Globus pallidus (tissue), 1 donor: ENCODE data around the gene MRC2.
"Not testable (repeated sequence)": the region's sequence is repeated elsewhere in the genome, so short reads cannot be mapped to it uniquely, and the experiment has no call there.

Experiments used
- DNase-seq: peaks from one replicate; pipeline ENCODE4 v3.0.0-alpha.2; 2015; ENCODE audit warnings: low spot score

Gene MRC2

GRCh38 chr17:62679866-62680377 is 52.5 kb downstream of the MRC2 start:
- DNase-seq, result no peak

DNA sequence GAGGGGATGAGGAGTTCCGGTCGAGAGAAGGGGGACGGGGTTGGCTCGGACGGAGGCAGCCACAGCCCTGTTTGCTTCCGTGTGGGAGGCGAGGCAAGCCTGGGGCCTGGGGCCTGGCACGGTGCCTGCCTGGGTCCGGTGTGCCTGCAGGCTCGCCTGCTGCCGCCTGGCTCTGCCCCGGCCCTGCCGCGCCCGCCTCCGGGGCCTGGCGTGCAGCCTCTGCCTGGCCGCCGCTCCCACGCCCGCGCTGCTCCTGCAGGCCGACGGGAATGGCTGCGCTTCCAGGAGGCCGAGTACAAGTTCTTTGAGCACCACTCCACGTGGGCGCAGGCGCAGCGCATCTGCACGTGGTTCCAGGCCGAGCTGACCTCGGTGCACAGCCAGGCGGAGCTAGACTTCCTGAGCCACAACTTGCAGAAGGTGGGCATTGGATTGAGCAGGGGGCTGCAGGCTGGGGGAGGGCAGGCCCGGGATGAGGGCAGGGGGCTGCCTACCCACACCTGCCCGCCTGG is 53.1 kb downstream of the MRC2 start:
- peak; percentile 17 for DNase-seq

- DNase-seq, result no peak
Observed at GRCh38 chr17:62681061-62681938, 53.8 kb downstream of the MRC2 start.

DNA sequence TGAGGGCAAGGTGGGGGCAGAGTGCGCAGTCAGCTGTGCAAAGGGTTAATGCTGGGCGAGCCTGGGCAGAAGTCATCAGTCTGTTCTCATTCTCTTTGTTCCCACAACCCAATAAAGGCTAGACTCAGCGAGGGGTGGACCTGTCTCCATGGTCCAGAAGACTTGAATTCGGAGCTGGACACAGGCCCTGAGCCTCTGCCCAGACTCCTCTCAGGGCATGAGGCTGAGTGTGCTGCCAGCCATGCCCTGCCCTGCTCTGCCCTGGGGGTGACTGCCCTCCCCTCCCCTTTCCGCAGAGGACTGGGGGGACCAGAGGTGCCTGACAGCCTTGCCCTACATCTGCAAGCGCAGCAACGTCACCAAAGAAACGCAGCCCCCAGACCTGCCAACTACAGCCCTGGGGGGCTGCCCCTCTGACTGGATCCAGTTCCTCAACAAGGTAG is 54.5 kb downstream of the MRC2 start:
- DNase-seq, result peak; percentile 33

- no peak for DNase-seq
Observed at GRCh38 chr17:62684179-62684578, 56.7 kb downstream of the MRC2 start.

- DNase-seq, result no peak
Observed at GRCh38 chr17:62687997-62688396, 60.5 kb downstream of the MRC2 start.

- no peak for DNase-seq
Observed at GRCh38 chr17:62688398-62689160, 61.1 kb downstream of the MRC2 start.

DNA sequence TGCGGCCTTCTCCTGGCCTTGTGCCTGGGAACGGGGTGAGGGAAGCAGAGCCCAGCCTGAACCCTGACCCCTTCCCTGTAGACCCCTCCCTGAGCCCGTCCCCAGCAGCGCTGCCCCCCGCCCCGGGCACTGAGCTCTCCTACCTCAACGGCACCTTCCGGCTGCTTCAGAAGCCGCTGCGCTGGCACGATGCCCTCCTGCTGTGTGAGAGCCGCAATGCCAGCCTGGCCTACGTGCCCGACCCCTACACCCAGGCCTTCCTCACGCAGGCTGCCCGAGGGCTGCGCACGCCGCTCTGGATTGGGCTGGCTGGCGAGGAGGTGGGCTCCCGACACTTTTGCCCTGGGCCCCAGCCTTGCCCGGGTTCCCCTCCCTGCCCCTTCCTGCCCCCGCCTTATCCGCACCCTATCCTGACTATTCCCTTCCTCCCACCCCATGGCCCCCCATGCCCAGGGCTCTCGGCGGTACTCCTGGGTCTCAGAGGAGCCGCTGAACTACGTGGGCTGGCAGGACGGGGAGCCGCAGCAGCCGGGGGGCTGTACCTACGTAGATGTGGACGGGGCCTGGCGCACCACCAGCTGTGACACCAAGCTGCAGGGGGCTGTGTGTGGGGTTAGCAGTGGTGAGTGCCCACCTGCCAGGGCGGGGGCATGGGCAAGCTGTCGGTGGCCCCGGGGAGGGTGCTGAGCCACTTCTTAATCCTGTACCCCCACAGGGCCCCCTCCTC is 62.1 kb downstream of the MRC2 start:
- no peak for DNase-seq

GRCh38 chr17:62690168-62690897 is 62.9 kb downstream of the MRC2 start:
- DNase-seq, result no peak

DNA sequence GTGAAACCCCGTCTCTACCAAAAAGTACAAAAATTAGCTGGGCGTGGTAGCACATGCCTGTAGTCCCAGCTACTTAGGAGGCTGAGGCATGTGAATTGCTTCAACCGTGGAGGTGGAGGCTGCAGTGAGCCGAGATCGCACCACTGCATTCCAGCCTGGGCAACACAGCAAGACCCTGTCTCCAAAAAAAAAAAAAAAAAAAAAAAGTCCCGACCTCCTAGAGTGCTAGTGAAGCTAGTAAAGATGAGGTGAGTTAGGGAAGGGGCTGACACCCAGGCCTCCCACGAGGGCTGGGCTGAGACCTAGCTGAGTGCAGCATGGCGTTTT is 64.1 kb downstream of the MRC2 start:
- not testable (repeated sequence) for DNase-seq

GRCh38 chr17:62692159-62692651 is 64.7 kb downstream of the MRC2 start:
- no peak for DNase-seq

- no peak for DNase-seq
Observed at GRCh38 chr17:62692721-62693431, 65.4 kb downstream of the MRC2 start.

- DNase-seq, result no peak
Observed at GRCh38 chr17:62693616-62694409, 66.3 kb downstream of the MRC2 start.

DNA sequence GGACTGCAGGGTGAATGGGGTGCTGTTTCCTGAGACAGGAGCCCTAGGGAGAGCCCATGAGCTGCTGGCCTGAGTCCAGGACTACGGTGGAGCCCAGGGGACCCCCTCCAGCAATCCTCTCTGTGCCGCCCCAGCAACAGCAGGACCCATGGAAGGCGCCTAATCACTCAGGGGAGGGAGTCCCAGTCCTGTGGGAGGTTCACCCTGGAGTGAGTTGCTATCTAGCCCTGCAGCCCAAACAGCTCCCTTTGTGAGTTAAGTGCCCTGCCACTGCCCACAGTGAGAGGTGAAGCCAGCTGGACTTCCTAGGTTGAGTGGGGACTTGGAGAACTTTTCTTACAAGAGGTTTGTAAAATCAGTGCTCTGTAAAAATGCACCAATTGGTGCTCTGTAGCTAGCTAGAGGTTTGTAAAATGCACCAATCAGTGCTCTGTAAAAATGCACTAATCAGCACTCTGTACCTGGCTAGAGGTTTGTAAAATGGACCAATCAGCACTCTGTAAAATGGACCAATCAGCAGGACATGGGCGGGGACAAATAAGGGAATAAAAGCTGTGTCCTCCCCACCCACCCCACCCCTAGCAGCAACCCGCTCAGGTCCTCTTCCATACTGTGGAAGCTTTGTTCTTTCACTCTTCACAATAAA is 67.7 kb downstream of the MRC2 start:
- not testable (repeated sequence) for DNase-seq

DNA sequence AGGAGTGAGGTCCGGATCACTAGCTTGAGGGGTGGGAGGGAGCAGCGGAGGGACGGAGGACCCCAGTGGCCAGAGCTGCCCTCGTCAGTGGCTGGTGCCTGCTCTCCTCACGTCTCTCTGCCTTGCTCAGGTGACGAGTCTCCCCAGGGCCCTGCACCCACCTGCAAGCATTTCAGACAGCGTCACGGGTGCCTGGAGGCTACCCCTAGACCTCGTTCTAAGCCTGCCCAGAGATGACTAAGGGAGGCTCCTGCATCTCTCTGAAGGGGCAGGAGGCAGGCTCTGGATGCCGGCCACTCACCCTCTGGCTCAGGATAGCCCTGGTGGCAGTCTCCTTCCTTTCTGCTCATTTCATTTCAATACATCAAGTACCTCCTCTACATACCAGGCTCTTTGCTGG is 68.8 kb downstream of the MRC2 start:
- DNase-seq, result no peak

- peak; percentile 29 for DNase-seq
Observed at GRCh38 chr17:62696726-62697490, 69.4 kb downstream of the MRC2 start.

DNA sequence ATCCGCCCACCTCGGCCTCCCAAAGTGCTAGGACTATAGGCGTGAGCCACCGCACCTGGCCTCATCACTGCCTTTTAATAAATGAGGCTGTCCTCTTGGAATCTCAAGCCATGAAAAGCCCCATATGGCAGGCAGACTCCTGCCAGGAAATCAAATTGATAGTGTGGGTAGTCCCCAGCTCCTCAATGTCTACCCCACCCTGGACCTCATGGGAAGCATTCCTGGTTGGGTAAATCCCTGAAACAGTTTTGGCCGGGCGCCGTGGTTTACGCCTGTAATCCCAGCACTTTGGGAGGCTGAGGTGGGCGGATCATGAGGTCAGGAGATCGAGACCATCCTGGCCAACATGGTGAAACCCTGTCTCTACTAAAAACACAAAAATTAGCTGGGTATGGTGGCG is 71.0 kb downstream of the MRC2 start:
- DNase-seq, result not testable (repeated sequence)

- no peak for DNase-seq
Observed at GRCh38 chr17:62700964-62701705, 73.7 kb downstream of the MRC2 start.
